OCI-LY3 (cell line): ENCODE measurements around the gene SLC14A1.

Source experiments
- EZH2phosphoT487 ChIP-seq: fragments of 200-600 bp; shearing (Covaris generic); IDR thresholded peaks from 2 replicates; pipeline ENCODE4 v1.6.1; 2018; ENCODE audit warnings: antibody characterized with exemption, mixed run types, low read depth
- TF ChIP-seq, protein P1 (sequence below): fragments of 200-600, 300-600 bp; sonication (generic); IDR thresholded peaks from 2 replicates; pipeline ENCODE4 v1.5.1; 2014; ENCODE audit warnings: antibody characterized with exemption, low read length, low read depth

DNA sequence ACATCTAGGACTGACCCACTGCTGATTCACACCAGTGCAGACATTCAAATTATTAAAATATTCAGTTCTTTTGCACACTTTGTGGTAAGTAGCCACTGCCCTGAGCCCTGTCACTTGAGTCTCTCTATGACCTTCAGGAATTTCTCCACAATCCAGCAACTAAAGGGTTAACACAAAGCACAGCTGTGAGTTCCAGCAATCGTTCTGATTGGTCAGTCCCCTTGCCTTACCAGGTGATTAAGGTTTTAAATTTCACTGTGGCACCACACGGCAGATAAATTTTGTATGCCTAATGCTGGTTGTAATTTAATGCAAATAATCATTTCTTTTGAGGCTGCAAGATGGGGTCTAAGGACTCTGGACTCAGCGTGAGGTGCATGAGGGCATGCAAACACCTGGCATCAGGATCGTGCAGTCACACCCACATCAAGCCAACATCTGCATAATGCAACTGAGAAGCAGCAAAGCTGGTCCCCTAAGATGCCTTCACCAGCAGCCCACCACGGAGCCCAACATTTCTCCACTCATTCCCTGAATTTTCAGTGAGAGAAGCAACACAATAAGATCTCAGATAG is 36.6 kb downstream of the SLC14A1 start:
- TF ChIP-seq, protein P1, sequence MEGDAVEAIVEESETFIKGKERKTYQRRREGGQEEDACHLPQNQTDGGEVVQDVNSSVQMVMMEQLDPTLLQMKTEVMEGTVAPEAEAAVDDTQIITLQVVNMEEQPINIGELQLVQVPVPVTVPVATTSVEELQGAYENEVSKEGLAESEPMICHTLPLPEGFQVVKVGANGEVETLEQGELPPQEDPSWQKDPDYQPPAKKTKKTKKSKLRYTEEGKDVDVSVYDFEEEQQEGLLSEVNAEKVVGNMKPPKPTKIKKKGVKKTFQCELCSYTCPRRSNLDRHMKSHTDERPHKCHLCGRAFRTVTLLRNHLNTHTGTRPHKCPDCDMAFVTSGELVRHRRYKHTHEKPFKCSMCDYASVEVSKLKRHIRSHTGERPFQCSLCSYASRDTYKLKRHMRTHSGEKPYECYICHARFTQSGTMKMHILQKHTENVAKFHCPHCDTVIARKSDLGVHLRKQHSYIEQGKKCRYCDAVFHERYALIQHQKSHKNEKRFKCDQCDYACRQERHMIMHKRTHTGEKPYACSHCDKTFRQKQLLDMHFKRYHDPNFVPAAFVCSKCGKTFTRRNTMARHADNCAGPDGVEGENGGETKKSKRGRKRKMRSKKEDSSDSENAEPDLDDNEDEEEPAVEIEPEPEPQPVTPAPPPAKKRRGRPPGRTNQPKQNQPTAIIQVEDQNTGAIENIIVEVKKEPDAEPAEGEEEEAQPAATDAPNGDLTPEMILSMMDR = no peak
- no peak for TF ChIP-seq EZH2phosphoT487
